SJSA1 (cell line): Measurements from ENCODE around the gene TERF2IP. TPM values are rescaled to one million over a fixed set of nuclear protein-coding genes. Genes with fewer than 3 reads are reported as not detected.

Experiments used
- DNase-seq, 2 experiments: peaks; one replicate each; pipeline ENCODE4 v3.0.0-alpha.2; 2015 to 2020; ENCODE audit warnings: low spot score in 2 of 2, low read depth in 1 of 2
- H3K27ac ChIP-seq: fragments of 250-450 bp; sonication (Bioruptor Pico); 2 replicates; pipeline ENCODE4 v1.5.1; 2020; ENCODE audit warnings: mild to moderate bottlenecking, moderate library complexity
- H3K27me3 ChIP-seq: fragments of 250-450 bp; sonication (Bioruptor Pico); replicated peaks from 2 replicates; pipeline ENCODE4 v1.5.1; 2020; ENCODE audit warnings: mild to moderate bottlenecking, moderate library complexity
- H3K36me3 ChIP-seq: fragments of 250-450 bp; sonication (Bioruptor Pico); 2 replicates; pipeline ENCODE4 v1.5.1; 2020; ENCODE audit warnings: mild to moderate bottlenecking
- H3K4me1 ChIP-seq: fragments of 250-450 bp; sonication (Bioruptor Pico); replicated peaks from 2 replicates; pipeline ENCODE4 v1.6.1; 2021; ENCODE audit warnings: mild to moderate bottlenecking
- H3K4me3 ChIP-seq: fragments of 250-450 bp; sonication (Bioruptor Pico); 2 replicates; pipeline ENCODE4 v1.5.1; 2020; ENCODE audit warnings: mild to moderate bottlenecking
- H3K9me3 ChIP-seq: fragments of 250-450 bp; sonication (Bioruptor Pico); replicated peaks from 2 replicates; pipeline ENCODE4 v1.5.1; 2020; ENCODE audit warnings: mild to moderate bottlenecking
- total RNA-seq: library from RNA; depleted of rRNA; stranded (reverse); fragments of >200 nt; shearing (Covaris generic); gene quantifications from 2 replicates; pipeline ENCODE4 v1.2.3, GENCODE V29; 2014

TERF2IP gene
- total RNA-seq, 1 experiment from 2014 or later: 75.5 TPM

DNA sequence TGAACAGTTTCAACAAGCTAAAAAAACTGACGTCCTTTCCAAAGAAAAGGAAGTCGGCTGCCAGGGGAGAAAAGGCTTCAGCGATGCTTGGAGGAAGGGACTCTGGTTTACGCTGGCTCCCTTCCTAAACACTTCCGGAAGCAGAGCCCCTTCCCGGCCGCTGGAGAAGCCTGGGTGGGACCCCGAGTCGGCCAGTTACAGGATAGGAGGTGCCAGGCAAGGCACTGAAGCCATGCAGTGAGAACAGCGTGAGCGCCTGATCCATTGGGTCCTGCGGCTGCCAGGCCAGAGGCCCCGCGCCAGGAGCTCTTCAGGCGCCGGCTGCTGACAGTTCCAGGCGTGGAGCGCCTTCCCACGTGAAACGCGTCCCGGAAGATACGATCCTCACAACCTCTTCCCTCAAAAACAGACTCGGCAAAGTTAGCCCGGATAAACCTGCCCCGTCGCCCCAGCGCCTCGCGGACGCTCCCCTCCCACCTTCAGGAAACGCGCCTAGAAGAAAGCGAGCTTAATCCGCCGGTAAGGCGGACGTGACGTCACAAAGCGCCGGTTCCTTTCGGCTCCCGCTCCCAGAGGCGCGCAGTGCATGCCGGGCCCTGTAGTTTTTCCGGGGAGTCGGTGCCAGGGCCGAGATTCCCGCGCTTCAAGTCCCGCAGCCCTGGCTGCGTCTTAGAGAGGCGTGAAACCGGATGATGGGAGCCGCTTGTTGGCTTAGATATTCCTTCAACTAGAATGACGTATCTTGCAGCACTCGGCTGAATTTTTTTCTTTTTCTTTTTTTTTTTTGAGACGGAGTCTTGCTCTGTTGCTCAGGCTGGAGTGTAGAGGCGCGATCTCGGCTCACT, 24.6 kb upstream of the TERF2IP start, which contains the start of gene ADAT1:
Gene ADAT1, minus strand, starts transcription at position 521 of the 845 bp plus-strand sequence. CDS start 2,482 bp downstream, outside the sequence.
- Histone ChIP-seq H3K9me3 (no peaks in the 10 kb centered on the region), H3K36me3 (peaks cover 42% of the 10 kb centered on the region), H3K4me3 (peak within 1 kb of the TSS; percentile 66), H3K27me3 (no peaks in the 10 kb centered on the region), H3K27ac (peak within 1 kb of the TSS; percentile 76), H3K4me1 (peaks cover 12% of the 10 kb centered on the region)
- DNase-seq: peak; percentile 97

GRCh38 chr16:75624921-75625334, 22.6 kb upstream of the TERF2IP start:
- no peaks in the 10 kb centered on the region for H3K9me3 ChIP-seq
- peaks cover 52% of the 10 kb centered on the region for H3K36me3 ChIP-seq
- no peak overlapping the region for H3K27ac ChIP-seq
- peaks cover 12% of the 10 kb centered on the region for H3K4me1 ChIP-seq
- H3K27me3 ChIP-seq: no peaks in the 10 kb centered on the region
- no peak for DNase-seq
- H3K4me3 ChIP-seq: no peak overlapping the region

GRCh38 chr16:75626806-75627205, 20.8 kb upstream of the TERF2IP start:
- Histone ChIP-seq H3K27me3 (no peaks in the 10 kb centered on the region), H3K4me1 (peaks cover 6% of the 10 kb centered on the region), H3K4me3 (no peak overlapping the region), H3K9me3 (no peaks in the 10 kb centered on the region), H3K36me3 (peaks cover 62% of the 10 kb centered on the region), H3K27ac (no peak overlapping the region)
- no peak for DNase-seq

DNA sequence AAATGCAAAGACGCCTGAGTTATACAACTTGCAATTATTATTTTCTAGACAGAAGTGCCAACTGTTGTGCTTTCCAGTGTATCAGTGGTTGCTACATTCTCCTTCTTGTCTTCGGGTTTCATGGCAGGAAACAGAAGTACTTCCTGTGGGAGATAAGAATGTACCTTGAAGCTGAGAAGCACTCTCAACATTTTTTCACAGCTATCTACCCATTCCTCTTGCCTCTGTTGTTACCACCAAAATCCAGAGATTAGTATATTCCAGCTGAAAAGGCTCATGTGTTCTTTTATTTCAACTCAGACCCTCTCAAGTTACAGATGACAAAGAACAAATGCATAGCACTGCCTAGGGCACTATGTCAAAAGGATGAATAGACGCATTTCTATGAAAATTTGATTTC, 19.7 kb upstream of the TERF2IP start:
- Histone ChIP-seq H3K4me1 (no peaks in the 10 kb centered on the region), H3K9me3 (no peaks in the 10 kb centered on the region), H3K4me3 (no peak overlapping the region), H3K27me3 (no peaks in the 10 kb centered on the region), H3K27ac (no peak overlapping the region), H3K36me3 (peaks cover 70% of the 10 kb centered on the region)
- no peak for DNase-seq

GRCh38 chr16:75628351-75628750, 19.2 kb upstream of the TERF2IP start:
- H3K27ac ChIP-seq: no peak overlapping the region
- H3K4me1 ChIP-seq: no peaks in the 10 kb centered on the region
- H3K27me3 ChIP-seq: no peaks in the 10 kb centered on the region
- no peaks in the 10 kb centered on the region for H3K9me3 ChIP-seq
- no peak overlapping the region for H3K4me3 ChIP-seq
- H3K36me3 ChIP-seq: peaks cover 75% of the 10 kb centered on the region
- no peak for DNase-seq

DNA sequence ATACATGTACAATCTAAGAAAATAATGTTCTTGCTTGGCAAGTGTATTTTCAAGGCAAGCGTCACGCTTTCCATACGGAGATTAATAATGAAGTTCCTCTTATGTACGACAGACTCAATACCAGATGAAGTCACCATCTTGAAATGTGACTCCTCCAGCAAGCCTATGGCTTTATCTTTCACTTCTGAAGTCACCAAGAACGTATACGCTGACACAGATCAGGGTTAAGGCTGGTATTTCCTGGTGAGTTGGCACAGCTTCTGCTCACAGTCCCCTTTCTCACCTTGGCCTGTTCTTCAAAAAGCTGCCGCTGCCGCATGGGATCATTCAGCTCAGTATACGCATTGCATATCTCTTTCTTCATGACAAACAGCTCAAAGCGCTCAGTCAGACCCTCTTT, 18.4 kb upstream of the TERF2IP start:
- Histone ChIP-seq H3K4me3 (no peak overlapping the region), H3K9me3 (no peaks in the 10 kb centered on the region), H3K36me3 (peaks cover 82% of the 10 kb centered on the region), H3K27me3 (no peaks in the 10 kb centered on the region), H3K27ac (no peak overlapping the region), H3K4me1 (no peaks in the 10 kb centered on the region)
- DNase-seq: no peak

- Histone ChIP-seq H3K9me3 (no peaks in the 10 kb centered on the region), H3K36me3 (peaks cover 91% of the 10 kb centered on the region), H3K27ac (no peak overlapping the region), H3K27me3 (no peaks in the 10 kb centered on the region), H3K4me1 (no peaks in the 10 kb centered on the region), H3K4me3 (no peak overlapping the region)
- DNase-seq: no peak
Measured at GRCh38 chr16:75630052-75630451, 17.5 kb upstream of the TERF2IP start.

DNA sequence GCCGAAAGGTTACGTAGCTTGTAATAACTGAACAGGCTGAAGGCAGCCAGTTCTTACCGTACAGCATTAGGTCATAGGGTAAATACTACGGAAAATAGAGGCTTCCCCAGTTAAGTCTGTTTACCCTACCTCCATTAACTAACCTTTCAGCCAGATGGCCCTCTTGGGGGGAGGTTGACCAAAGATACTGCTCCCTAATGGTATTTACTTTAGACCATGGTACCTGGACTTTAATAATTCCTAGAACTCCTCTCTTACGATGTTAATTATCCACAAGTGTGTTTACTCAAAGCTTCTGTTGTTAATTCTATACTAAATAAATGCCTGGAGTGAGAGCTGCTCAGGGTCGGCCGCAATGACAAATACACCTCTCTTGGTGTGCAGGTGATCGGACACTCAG, 14.7 kb upstream of the TERF2IP start:
- peaks cover 91% of the 10 kb centered on the region for H3K36me3 ChIP-seq

DNA sequence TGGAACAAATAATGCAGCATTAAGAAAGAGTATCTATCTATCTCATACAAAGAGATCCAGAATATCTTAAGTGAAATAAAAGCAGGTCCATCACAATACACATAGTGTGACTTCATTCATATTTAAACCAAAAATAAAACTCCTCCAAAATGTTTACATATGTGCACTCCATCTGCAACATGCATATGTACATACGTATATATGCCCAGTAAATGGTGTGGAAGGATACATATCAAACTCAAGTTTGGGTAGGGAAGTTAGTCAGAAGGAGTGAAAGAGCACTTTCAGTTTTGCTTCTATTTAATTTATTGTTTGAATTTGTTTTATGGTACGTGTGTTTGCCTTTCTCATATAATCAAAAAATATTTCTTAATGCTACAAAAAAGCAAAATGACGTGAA, 12.5 kb upstream of the TERF2IP start:
- DNase-seq: no peak
- Histone ChIP-seq H3K27ac (no peak overlapping the region), H3K27me3 (no peaks in the 10 kb centered on the region), H3K9me3 (no peaks in the 10 kb centered on the region), H3K36me3 (peaks cover 90% of the 10 kb centered on the region), H3K4me1 (no peaks in the 10 kb centered on the region), H3K4me3 (no peak overlapping the region)

More for the DNA sequence above, 14.7 kb upstream of the TERF2IP start:
- DNase-seq: no peak
- Histone ChIP-seq H3K9me3 (no peaks in the 10 kb centered on the region), H3K4me3 (no peak overlapping the region), H3K4me1 (no peaks in the 10 kb centered on the region), H3K27ac (no peak overlapping the region), H3K27me3 (no peaks in the 10 kb centered on the region)

DNA sequence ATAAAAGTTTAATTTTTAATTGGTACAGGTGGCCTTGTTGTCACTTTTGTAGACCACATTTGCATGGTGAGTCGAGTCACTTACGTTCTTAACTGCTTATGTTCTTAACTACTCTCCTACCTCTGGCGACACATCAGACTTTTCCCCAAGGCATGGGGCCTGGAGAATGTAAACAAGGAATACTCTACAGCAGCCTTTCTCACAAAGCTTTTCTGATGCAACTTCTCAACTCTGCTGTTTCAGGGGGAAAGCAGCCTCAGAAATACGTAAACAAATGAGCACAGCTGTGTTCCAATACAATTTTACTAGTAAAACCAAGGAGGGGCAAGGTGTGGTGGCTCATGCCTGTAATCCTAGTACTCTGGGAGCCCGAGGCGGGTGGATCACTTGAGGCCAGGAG, 7.0 kb upstream of the TERF2IP start:
- no peak for DNase-seq
- H3K4me1 ChIP-seq: no peaks in the 10 kb centered on the region
- H3K36me3 ChIP-seq: peaks cover 90% of the 10 kb centered on the region
- H3K9me3 ChIP-seq: no peaks in the 10 kb centered on the region; the same call in 1 of the 2 replicates
- no peak overlapping the region for H3K4me3 ChIP-seq
- H3K27ac ChIP-seq: no peak overlapping the region
- H3K27me3 ChIP-seq: no peaks in the 10 kb centered on the region

GRCh38 chr16:75644240-75645012, 3.1 kb upstream of the TERF2IP start:
- no peak overlapping the region for H3K4me3 ChIP-seq
- DNase-seq: no peak
- H3K4me1 ChIP-seq: peaks cover 13% of the 10 kb centered on the region
- peaks cover 72% of the 10 kb centered on the region for H3K36me3 ChIP-seq
- no peaks in the 10 kb centered on the region; the same call in 1 of the 2 replicates for H3K9me3 ChIP-seq
- no peak overlapping the region for H3K27ac ChIP-seq
- no peaks in the 10 kb centered on the region for H3K27me3 ChIP-seq

- Histone ChIP-seq H3K4me3 (peak overlapping the region; percentile 76), H3K4me1 (peaks cover 20% of the 10 kb centered on the region), H3K9me3 (no peaks in the 10 kb centered on the region; the same call in 1 of the 2 replicates), H3K27me3 (no peaks in the 10 kb centered on the region), H3K27ac (peak overlapping the region; percentile 25), H3K36me3 (peaks cover 64% of the 10 kb centered on the region)
- DNase-seq: no peak
Measured at GRCh38 chr16:75647112-75647491, 471 bp upstream of the TERF2IP start.

DNA sequence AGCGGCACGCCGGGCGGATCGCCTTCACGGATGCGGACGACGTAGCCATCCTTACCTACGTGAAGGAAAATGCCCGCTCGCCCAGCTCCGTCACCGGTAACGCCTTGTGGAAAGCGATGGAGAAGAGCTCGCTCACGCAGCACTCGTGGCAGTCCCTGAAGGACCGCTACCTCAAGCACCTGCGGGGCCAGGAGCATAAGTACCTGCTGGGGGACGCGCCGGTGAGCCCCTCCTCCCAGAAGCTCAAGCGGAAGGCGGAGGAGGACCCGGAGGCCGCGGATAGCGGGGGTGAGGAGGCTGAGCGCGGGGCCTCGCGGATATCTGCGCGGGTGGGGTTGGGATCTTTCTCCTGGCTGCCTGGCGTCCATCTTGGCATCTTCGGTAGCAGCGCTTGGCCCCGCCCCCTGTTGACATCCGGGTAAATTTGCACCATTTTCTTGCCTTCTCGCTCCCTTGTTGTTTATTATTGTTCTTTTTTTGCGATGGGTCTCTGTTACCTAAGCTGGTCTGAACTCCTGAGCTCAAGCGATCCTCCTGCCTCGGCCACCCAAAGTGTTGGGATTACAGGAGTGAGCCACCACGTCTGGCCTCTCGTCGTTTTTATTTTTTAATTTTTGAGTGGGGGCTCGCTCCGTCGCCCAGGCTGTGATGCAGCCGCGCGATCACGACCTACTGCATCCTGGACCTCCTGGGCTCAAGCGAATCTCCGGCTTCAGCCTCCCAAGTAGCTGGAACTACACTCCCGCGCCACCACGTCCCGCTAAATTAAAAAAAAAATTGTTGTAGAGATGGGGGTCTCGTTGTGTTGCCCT, 898 bp downstream of the TERF2IP start:
- Histone ChIP-seq H3K36me3 (peaks cover 55% of the 10 kb centered on the region), H3K27me3 (no peaks in the 10 kb centered on the region), H3K27ac (peak overlapping the region; percentile 32), H3K9me3 (no peaks in the 10 kb centered on the region), H3K4me1 (peaks cover 23% of the 10 kb centered on the region), H3K4me3 (peak overlapping the region; percentile 76)
- peak; percentile 75 to 77 for DNase-seq
